Measurements from ENCODE around the gene INAVA. TPM values are rescaled to one million over a fixed set of nuclear protein-coding genes. Genes with fewer than 3 reads are reported as not detected.
A peak's percentile ranks its signal among the peaks of the same experiment; 100 is the strongest.

The INAVA gene
- total and polyA plus RNA-seq, 2 experiments from 2014 or later, result 25.3 to 43.9 TPM

DNA sequence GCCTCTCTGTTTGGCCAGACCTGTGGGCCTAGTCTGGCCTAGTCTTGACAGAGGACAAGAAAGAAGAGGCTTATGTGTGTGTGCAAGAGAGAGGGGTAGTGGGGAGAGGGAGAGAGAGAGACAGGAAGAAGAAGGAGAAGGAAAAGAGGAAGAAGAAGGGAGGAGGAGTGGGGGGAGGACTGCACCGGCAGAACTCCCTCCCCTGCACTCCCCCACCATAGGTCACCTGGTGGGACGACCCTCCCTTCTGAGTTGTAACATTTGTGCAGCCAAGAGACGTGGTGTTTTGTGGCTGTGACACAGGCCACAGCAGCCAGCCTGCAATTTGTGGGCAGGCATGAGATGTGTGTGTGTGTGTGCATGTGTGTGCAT is 4.3 kb downstream of the INAVA start (continued):
- TF ChIP-seq ZNF462 (CRISPR knock-in tag; IDR thresholded peaks at IDR 0.05) (no peak), STAT1 (IDR thresholded peaks at IDR 0.05; ENCODE audit: unreplicated experiment) (no peak), ZNF114 (CRISPR knock-in tag; IDR thresholded peaks at IDR 0.05) (no peak)

DNA sequence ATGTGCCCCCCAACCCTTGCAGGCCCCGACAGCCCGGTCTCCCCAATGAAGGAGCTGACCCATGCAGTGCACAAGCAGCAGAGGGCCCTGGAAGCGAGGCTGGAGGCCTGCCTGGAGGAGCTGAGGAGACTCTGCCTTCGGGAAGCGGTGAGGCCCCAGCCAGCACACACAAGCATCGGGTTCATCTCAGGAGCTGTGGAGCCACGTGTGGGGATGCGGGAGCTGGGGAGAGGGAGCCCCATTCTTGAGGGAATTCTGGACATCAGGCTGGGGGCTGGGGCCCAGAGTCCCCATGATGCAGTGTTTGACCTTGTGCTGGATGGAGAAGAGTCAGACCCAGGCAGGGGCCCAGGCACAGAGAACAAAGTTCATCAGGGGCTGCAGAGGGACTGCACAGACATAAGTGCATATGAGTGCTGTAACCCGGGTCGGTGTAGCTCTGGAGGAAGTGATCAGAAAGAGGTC is 4.8 kb downstream of the INAVA start:
- H3K27ac ChIP-seq (ENCODE audit: low read depth), result no peak overlapping the region
- H3K27ac Mint-ChIP-seq, result 0 out of 2 replicates have a peak overlapping the region, but pooled peaks have one; percentile 9
- peaks cover 62% of the 10 kb centered on the region for H3K36me3 Mint-ChIP-seq (ENCODE audit: low read depth)
- H3K9me2 ChIP-seq (ENCODE audit: insufficient read depth), result no peaks in the 10 kb centered on the region
- H3K4me2 ChIP-seq, result no peak overlapping the region
- H3K36me3 ChIP-seq (ENCODE audit: insufficient read depth), result peaks cover 5% of the 10 kb centered on the region; the same call in 1 of the 2 replicates
- H2AFZ ChIP-seq, result no peak overlapping the region
- H3K4me3 Mint-ChIP-seq, result no peak overlapping the region
- H3K4me3 ChIP-seq, result no peak overlapping the region
- H3K27me3 ChIP-seq (ENCODE audit: insufficient read depth), result no peaks in the 10 kb centered on the region
- H3F3A ChIP-seq (replicated peaks; ENCODE audit: low read depth), result no peaks in the 10 kb centered on the region
- H3K4me1 ChIP-seq (ENCODE audit: insufficient read depth), result peaks cover 25% of the 10 kb centered on the region
- H3K9me3 Mint-ChIP-seq, result no peaks in the 10 kb centered on the region
- no peak for ATAC-seq
- H3K4me1 Mint-ChIP-seq, result peaks cover 37% of the 10 kb centered on the region
- peaks cover 38% of the 10 kb centered on the region for H3K79me2 ChIP-seq (replicated peaks; ENCODE audit: insufficient read depth)
- DNase-seq (ENCODE audit: low spot score), result no peak
- H3K27me3 Mint-ChIP-seq (ENCODE audit: insufficient read depth, low read depth, poor library complexity), result peaks cover 9% of the 10 kb centered on the region
- H4K20me1 ChIP-seq (replicated peaks; ENCODE audit: insufficient read depth), result no peaks in the 10 kb centered on the region; the same call in none of the 2 replicates
- TF ChIP-seq STAT1 (IDR thresholded peaks at IDR 0.05; ENCODE audit: unreplicated experiment), result no peak
- TF ChIP-seq ETS1 (IDR thresholded peaks at IDR 0.05), result no peak
- TF ChIP-seq POLR2AphosphoS5 (IDR thresholded peaks at IDR 0.05; ENCODE audit: low read depth), result no peak
- TF ChIP-seq CREB1 (CRISPR knock-in tag; IDR thresholded peaks at IDR 0.05; ENCODE audit: low read depth), result no peak
- no peak for TF ChIP-seq NANOG (IDR thresholded peaks at IDR 0.05; ENCODE audit: borderline replicate concordance)
- no peak for TF ChIP-seq EZH2 (IDR thresholded peaks at IDR 0.05; ENCODE audit: low read depth, unreplicated experiment)
- TF ChIP-seq ZNF114 (CRISPR knock-in tag; IDR thresholded peaks at IDR 0.05), result no peak
- no peak for TF ChIP-seq ZNF462 (CRISPR knock-in tag; IDR thresholded peaks at IDR 0.05)
- TF ChIP-seq JUNB (IDR thresholded peaks at IDR 0.05; ENCODE audit: unreplicated experiment), result no peak
